Hematopoietic multipotent progenitor cell treated with erythropoietin and hydrocortisone succinate and interleukin-3 and kit ligand, for 8 days (in vitro differentiated cells): ENCODE measurements around the gene HIP1.

Experiments
- DNase-seq: peaks from one replicate; pipeline ENCODE4 v3.0.0-alpha.2; 2015

The HIP1 gene

GRCh38 chr7:75485355-75485978 lies 253.3 kb downstream of the HIP1 start:
- peak; percentile 6 for DNase-seq
